Heart left ventricle (tissue), 13 donors: ENCODE results near the gene LIAS.

Experiments
- POLR2A ChIP-seq, 2 donors: fragments of 450-650 bp; IDR thresholded peaks; one replicate each; pipeline ENCODE4 v1.6.1; 2017; ENCODE audit warnings: antibody characterized with exemption in 2 of 2, mild to moderate bottlenecking in 2 of 2, moderate library complexity in 2 of 2
- TF ChIP-seq, protein P1 (sequence below), 12 donors: fragments of 200-600 bp; sonication (generic) in 4 of 12; IDR thresholded peaks; one replicate each; pipeline versions ENCODE4 v1.5.0 to v1.8.0; 2018 to 2022; ENCODE audit warnings: antibody characterized with exemption in 12 of 12, mild to moderate bottlenecking in 5 of 12
- donor health status: ischemic (EF 13 %, LVEDD 7.1; RV severe dilation, severe dysfunction).
- donor health status: DM: no; HTN: yes; CAD: no.
- donor health status: DM: no; HTN: no; CAD: no.
- donor health status: ischemic (EF 25% LVEDD 6.9; RV normal size, moderate dysfunction).
- donor health status: ischemic (EF 25% LVEDD 5.7; RV mildly dilated, moderate dysfunction).
- donor health status: ischemic (EF 35%, LVEDD 5.7; RV mildly dilated, moderate dysfunction).
- donor health status: nonischemic (EF 11% LVEDD 7.7; RV severe dilation, severe dysfunction).
- donor health status: DM: yes; HTN: yes; CAD: no.
- donor health status: PGD.
- donor health status: ischemic (EF 29% LVEDD 5.4; RV normal size, mild dysfunction).
- donor health status: nonischemic (EF 23%, LVEDD 6.1; RV moderate dilation, normal function).

DNA sequence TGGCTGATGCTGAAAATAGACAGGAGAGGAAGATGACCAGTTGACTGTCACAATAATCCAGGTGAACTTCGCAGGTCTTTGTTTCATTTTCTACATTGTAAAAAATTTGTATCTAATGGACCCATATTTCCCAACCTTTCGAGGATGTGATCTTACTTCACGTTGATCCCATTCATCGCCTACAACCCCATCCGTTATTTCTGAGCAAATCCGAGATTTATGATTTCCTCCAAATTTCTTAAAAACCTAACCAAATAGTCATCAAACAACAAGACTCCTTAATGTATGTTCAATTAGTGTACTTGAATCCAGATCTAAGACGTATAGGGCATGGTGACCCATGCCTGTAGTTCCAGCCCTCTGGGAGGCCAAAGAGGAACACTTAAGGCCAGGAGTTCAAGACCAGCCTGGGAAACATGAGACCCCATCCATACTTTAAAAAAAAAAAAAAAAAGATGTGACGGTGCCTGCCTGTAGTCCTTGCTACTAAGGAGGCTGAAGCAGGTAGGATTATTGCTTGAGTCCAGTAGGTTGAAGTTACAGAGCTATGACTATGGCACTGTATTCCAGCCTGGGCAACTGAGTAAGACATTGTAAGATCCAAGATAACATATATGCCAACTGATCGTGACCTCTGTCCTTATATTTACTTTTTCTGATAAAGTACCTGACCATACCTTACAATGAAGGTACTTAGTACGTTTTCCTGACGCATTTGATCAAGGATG is 5.8 kb upstream of the LIAS start:
- TF ChIP-seq, protein P1, sequence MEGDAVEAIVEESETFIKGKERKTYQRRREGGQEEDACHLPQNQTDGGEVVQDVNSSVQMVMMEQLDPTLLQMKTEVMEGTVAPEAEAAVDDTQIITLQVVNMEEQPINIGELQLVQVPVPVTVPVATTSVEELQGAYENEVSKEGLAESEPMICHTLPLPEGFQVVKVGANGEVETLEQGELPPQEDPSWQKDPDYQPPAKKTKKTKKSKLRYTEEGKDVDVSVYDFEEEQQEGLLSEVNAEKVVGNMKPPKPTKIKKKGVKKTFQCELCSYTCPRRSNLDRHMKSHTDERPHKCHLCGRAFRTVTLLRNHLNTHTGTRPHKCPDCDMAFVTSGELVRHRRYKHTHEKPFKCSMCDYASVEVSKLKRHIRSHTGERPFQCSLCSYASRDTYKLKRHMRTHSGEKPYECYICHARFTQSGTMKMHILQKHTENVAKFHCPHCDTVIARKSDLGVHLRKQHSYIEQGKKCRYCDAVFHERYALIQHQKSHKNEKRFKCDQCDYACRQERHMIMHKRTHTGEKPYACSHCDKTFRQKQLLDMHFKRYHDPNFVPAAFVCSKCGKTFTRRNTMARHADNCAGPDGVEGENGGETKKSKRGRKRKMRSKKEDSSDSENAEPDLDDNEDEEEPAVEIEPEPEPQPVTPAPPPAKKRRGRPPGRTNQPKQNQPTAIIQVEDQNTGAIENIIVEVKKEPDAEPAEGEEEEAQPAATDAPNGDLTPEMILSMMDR (IDR thresholded peaks at IDR 0.05): no peak
- no peak for TF ChIP-seq POLR2A (IDR thresholded peaks at IDR 0.05)
